Stimulated activated CD4-positive, alpha-beta T cell treated with anti-CD3 and anti-CD28 coated beads, Interleukin-1b, Interleukin-23, amount 100 ng/mL, for 1 hour (primary cell): ENCODE results near the gene LRRC72.

Source experiments
- DNase-seq, 2 donors: peaks; one replicate each; pipeline ENCODE4 v3.0.0-alpha.2; 2020; ENCODE audit warnings: low read depth in 2 of 2

Gene LRRC72

DNA sequence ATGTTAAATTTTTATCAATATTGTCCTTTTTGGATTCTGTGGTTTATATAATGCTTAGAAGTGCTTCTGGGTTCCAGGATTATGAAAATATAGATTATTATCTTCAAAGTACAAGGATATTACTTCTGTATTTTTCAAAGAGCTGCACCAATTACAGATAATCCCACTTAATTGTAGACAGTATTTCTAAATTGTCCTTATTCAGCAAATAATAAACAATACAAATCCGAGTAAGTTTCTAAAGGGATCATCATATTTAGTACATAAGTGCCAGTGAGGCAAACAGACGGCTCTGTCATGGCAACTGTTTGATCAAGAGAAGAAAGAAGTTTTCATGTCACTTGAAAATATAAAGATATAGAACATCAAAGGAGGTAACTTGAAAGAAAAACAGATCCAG, 99.8 kb downstream of the LRRC72 start:
- DNase-seq, result no peak

DNA sequence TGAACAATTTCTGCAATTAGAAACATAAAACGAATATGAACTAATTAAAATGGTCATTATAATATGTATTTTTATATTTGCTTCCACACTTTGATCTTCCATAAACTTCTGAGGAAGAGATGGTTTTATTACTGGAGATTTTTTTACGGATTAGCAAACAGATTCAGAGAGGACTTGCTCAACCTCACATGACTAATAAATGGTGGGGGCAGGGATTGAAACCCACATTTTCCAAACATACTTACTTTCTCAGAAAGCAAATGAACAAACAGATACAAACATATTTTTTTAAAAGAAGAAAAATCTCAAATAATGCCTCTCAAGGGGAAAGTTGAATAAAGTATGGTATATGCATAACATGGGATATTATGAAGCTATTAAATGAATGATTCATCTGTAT, 100.6 kb downstream of the LRRC72 start:
- DNase-seq, result no peak

DNA sequence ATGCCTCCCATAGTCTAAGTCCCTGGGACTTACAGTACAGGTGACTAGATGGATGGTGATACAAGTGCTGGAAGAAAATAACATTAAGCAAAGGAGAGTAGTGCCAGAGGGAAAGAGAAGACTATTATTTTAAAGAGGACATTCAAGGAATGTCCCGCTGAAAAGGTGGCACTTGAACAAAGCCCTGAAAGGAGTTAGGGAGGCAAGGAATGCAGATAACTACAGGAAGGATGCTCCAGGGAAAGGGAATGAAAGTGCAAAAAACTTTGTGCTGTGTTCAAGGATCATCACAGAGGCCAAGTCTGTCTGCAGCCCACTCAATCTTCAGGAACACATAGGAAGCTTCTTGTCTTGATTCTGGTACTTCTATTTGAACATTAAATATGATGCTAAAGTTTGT, 104.0 kb downstream of the LRRC72 start:
- no peak for DNase-seq
